Activated naive CD4-positive, alpha-beta T cell treated with anti-CD3 and anti-CD28 coated beads, Interleukin-2, amount 50 U/mL, for 72 hours (primary cell): ENCODE data around the gene TMEM171. TPM values are rescaled to one million over a fixed set of nuclear protein-coding genes. Genes with fewer than 3 reads are reported as not detected.
A peak's percentile ranks its signal among the peaks of the same experiment; 100 is the strongest.

Source experiments
- ATAC-seq, 2 donors: fragments of 150-1000 bp; cut with Tn5 transposase; 2 replicates each; pipeline ENCODE4 v1.10.0; 2021; ENCODE audit warnings: mild to moderate bottlenecking in 2 of 2, moderate library complexity in 2 of 2
- DNase-seq, 2 donors: peaks; one replicate each; pipeline ENCODE4 v3.0.0; 2021 to 2022; ENCODE audit warnings: low spot score in 2 of 2
- H3K27ac Mint-ChIP-seq, 2 donors: one replicate each; pipeline ENCODE4 v1.8.0; 2022; ENCODE audit warnings: mild to moderate bottlenecking in 2 of 2, mixed read lengths in 2 of 2
- H3K36me3 Mint-ChIP-seq, 2 donors: one replicate each; pipeline ENCODE4 v1.8.0; 2022; ENCODE audit warnings: mixed read lengths in 2 of 2
- H3K9me3 Mint-ChIP-seq, 2 donors: one replicate each; pipeline ENCODE4 v1.8.0; 2022; ENCODE audit warnings: mixed read lengths in 2 of 2
- total RNA-seq, 2 donors: library from RNA; stranded (reverse); gene quantifications; one replicate each; pipeline ENCODE4 v1.2.3, GENCODE V29; 2022

TMEM171 gene, protein sequence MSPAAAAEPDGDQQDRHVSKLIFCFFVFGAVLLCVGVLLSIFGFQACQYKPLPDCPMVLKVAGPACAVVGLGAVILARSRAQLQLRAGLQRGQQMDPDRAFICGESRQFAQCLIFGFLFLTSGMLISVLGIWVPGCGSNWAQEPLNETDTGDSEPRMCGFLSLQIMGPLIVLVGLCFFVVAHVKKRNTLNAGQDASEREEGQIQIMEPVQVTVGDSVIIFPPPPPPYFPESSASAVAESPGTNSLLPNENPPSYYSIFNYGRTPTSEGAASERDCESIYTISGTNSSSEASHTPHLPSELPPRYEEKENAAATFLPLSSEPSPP
- not detected for total RNA-seq

DNA sequence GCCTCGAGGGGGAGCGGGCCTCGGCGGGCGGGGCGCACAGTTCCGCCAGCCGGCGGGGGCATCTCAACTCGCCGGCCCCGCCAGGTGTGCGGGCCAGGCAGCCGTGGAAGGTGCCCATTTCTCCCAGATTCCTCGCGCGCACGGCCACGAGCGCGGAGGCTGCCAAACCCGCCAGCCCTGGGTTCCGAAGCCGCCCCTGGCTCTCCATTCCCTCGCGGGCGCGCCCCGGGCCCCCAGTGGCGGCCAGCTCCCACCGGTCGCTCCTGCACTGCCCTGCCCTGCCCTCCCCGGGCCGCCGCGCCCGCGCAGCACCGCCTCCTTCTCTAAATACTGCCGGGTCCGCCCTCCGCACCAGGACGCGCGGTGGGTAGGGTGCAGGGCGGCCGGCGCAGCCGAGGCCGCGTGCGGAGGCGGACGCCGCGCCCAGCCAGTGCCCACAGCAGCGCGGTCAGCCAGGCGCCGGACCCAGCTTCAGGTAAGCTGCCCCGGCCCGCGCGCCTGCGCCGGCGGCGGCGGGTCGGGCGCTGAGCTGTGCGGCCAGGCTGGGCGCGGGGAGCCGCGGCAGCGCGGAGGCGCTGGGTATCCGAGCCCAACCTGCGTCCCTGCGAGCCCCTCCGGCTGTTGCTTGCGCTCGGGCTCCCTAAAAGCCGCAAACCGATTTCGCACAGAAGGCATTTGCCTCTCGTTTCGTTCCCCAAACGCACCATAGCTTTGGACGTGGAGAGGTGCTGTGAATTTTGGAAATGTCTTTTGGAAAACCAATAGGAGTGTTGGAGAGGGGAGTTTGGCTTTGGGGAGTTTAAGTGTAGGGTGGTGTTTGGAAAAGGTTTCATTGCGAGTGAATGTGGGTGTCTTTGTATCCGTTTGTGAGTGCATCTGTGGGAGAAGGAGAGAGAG lies at the start of gene TMEM171:
TSS of gene TMEM171 (plus strand) at position 354 of the 897 bp plus-strand sequence. CDS start 2,799 bp downstream, outside the sequence.
- ATAC-seq = peak; percentile 17 to 32
- no peak for DNase-seq
- peaks cover 0 to 10% of the 10 kb centered on the region in 2 donors for H3K36me3 Mint-ChIP-seq

DNA sequence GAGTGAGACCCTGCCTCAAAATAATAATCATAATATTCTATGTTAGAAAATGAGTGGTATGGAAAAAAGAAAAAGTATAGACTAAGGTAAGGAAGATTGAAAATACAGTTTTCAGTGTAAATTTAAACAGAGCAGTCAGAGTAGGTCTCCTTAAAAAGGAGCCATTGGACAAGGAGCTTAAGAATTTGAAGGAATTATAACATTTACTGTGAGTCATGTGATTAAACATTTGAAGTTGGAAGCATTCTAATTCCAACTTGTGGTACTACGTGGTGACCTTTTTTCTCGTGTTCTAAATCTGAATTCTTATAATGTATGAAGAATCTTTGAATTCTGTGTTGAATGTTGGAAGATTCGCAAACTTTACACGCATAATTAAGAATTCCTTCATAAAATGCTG lies 39.3 kb upstream of the TMEM171 start:
- no peaks in the 10 kb centered on the region for H3K36me3 Mint-ChIP-seq
- no peaks in the 10 kb centered on the region for H3K9me3 Mint-ChIP-seq
- no peak for ATAC-seq
- no peak overlapping the region for H3K27ac Mint-ChIP-seq
- DNase-seq = no peak

More for the DNA sequence above, at the start of gene TMEM171:
- no peaks in the 10 kb centered on the region for H3K9me3 Mint-ChIP-seq
- no peak within 1 kb of the TSS for H3K27ac Mint-ChIP-seq

GRCh38 chr5:73088026-73088425 lies 32.3 kb upstream of the TMEM171 start:
- ATAC-seq (no peak), DNase-seq (no peak)
- Mint-ChIP-seq H3K36me3 (no peaks in the 10 kb centered on the region), H3K27ac (no peak overlapping the region), H3K9me3 (no peaks in the 10 kb centered on the region)

GRCh38 chr5:73093943-73094342 lies 26.4 kb upstream of the TMEM171 start:
- H3K27ac Mint-ChIP-seq = no peak overlapping the region
- DNase-seq = no peak
- no peaks in the 10 kb centered on the region for H3K36me3 Mint-ChIP-seq
- peak; percentile 78 to 93 for ATAC-seq
- H3K9me3 Mint-ChIP-seq = peaks cover 0 to 4% of the 10 kb centered on the region in 2 donors

DNA sequence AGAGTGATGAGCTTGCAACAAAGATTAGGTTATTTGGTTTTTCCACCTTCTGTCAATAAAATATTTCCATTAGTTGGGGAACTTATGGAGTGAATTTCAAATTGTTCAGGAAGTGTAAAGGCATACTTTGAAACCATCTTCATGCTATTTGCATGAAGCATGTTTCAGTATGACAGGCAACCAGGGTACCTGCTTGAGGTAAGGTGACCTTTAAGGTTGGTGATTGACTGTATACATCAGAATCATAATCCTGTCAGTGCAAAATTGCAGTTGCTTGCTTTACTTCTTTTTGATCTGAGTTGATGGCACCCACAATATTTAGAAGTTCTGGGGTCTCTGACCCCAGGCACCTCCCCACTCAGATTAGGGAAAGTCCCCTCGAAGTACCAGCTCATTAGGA lies 26.0 kb upstream of the TMEM171 start:
- no peaks in the 10 kb centered on the region for H3K36me3 Mint-ChIP-seq
- H3K9me3 Mint-ChIP-seq = peaks cover 0 to 4% of the 10 kb centered on the region in 2 donors
- no peak overlapping the region for H3K27ac Mint-ChIP-seq
- DNase-seq (no peak), ATAC-seq (peak; percentile 72 to 80)

GRCh38 chr5:73095564-73096238 lies 24.7 kb upstream of the TMEM171 start:
- peaks cover 0 to 4% of the 10 kb centered on the region in 2 donors for H3K9me3 Mint-ChIP-seq
- H3K27ac Mint-ChIP-seq = no peak overlapping the region
- H3K36me3 Mint-ChIP-seq = no peaks in the 10 kb centered on the region
- DNase-seq = no peak
- no peak for ATAC-seq

DNA sequence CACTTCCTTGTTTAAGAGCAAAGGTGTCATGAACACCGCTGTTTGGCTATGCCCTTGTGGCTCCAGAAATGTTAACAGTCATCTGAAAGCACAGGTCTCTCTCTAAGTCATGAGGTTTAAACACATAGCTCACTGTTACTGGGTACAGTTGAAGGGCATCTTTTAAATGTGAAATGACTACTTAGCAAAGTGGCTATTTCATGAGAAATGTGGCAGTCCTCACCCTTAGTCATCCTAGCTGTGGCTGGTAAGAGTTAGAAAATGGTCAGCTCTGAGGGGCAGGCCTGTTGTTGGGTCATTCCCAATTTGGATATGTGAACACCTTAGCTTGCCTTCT lies 24.2 kb upstream of the TMEM171 start:
- no peak overlapping the region for H3K27ac Mint-ChIP-seq
- H3K36me3 Mint-ChIP-seq = no peaks in the 10 kb centered on the region
- ATAC-seq (peak; percentile 22 to 72), DNase-seq (no peak)
- H3K9me3 Mint-ChIP-seq = peaks cover 0 to 4% of the 10 kb centered on the region in 2 donors

GRCh38 chr5:73097740-73098139 lies 22.6 kb upstream of the TMEM171 start:
- DNase-seq (no peak), ATAC-seq (no peak)
- Mint-ChIP-seq H3K9me3 (peaks cover 0 to 4% of the 10 kb centered on the region in 2 donors), H3K36me3 (no peaks in the 10 kb centered on the region), H3K27ac (no peak overlapping the region)

DNA sequence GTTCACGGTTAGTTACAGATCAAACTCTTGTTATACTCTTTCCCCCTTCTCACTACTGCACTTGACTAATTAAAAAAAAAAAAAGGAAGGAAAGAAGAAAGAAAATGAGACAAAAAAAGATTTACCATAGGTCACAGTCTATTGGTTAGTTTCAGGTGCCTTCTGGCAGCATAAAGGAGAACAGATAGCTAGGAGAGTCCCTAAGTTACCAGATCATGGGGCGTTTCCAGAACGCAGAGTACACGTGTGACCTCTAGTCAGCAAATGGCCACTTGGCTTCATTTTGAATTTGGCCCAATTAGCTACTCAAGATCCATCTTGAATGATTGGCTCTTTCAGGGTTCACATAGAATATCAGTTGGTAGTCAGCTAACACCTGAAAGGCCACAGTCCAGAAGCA lies 20.3 kb upstream of the TMEM171 start:
- Mint-ChIP-seq H3K36me3 (peaks cover 0 to 5% of the 10 kb centered on the region in 2 donors), H3K9me3 (peaks cover 0 to 4% of the 10 kb centered on the region in 2 donors)

DNA sequence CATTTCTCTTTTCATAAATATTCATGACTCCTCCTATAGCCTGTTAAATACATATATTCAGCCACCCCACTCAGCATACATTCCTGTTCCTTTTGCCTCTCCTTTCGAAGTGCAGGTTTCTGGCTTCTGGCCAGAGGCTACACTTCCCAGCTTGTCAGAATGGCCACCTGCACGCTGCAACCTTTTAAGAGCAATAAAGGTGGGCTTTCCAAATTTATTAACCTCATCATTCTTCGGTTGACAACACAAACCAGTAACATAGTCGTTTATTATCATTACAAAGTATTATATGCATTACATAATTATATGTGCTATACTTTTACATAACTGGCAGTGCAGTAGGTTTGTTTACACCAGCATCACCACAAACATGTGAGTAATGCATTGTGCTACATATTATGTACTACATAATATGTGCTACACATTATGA lies 16.5 kb upstream of the TMEM171 start:
- ATAC-seq = no peak
- Mint-ChIP-seq H3K36me3 (peaks cover 0 to 5% of the 10 kb centered on the region in 2 donors), H3K9me3 (peaks cover 3 to 4% of the 10 kb centered on the region in 2 donors), H3K27ac (no peak overlapping the region)
- no peak for DNase-seq

More for the DNA sequence above, 20.3 kb upstream of the TMEM171 start:
- no peak overlapping the region for H3K27ac Mint-ChIP-seq
- ATAC-seq (no peak), DNase-seq (no peak)

DNA sequence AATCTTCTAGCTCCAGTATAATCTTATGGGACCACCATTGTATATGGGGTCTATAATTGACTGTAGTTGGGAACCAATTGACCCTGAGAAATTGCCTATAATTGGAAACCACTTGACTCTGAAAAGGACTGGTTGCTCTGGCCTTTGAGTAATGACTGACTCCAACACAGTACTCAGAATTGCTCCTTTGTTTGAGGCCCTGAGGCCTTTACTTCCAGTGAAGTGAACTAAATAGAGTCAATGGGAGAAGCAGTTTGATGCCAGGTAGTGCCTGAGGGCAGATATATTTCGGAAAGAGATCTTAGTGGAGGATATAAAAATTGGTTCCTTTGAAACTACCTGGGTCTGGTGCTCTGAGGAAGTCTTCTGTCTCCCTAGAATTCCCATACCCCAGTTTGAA lies 16.0 kb upstream of the TMEM171 start:
- peaks cover 0 to 5% of the 10 kb centered on the region in 2 donors for H3K36me3 Mint-ChIP-seq
- peaks cover 3 to 4% of the 10 kb centered on the region in 2 donors for H3K9me3 Mint-ChIP-seq
- no peak for DNase-seq
- H3K27ac Mint-ChIP-seq = no peak overlapping the region
- ATAC-seq = no peak

DNA sequence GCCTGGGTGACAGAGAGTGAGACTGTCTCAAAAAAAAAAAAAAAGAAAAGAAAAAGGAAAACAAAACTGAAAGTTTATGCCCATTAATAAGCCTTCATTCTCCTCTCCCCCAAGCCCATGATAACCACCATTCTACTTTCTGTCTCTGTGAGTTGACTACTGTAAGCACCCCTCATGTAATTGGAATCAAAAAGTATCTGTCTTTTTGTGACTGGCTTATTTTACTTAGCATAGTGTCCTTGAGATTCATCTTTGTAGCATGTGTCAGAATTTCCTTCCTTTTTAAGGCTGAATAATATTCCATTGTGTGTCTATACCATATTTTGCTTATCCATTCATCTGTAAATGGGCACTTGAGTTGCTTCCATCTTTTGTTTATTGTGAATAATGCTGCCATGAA lies 14.0 kb upstream of the TMEM171 start:
- Mint-ChIP-seq H3K27ac (no peak overlapping the region), H3K9me3 (peaks cover 3 to 4% of the 10 kb centered on the region in 2 donors), H3K36me3 (peaks cover 0 to 10% of the 10 kb centered on the region in 2 donors)
- DNase-seq (no peak), ATAC-seq (peak in 1 of 2 donors; percentile 34)

DNA sequence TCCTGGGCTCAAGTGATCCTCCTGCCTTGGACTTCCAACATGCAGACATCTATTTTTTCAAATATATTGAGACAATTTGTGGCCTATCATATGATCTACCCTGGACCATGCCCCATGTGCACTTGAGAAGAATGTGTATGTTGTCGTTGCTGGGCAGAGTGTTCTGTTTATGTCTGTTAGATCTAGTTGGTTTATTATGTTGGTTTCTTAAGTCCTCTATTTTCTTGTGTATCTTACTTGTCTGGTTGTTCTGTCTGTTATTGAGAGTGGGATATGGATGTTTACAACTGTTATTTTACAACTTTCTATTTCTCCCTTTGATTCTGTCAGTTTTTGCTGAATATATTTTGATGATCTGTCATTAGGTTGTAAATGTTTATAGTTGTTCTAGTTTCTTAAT lies 10.2 kb upstream of the TMEM171 start:
- Mint-ChIP-seq H3K27ac (no peak overlapping the region), H3K36me3 (peaks cover 0 to 12% of the 10 kb centered on the region in 2 donors), H3K9me3 (peaks cover 4 to 8% of the 10 kb centered on the region in 2 donors)
- DNase-seq (no peak), ATAC-seq (no peak)

DNA sequence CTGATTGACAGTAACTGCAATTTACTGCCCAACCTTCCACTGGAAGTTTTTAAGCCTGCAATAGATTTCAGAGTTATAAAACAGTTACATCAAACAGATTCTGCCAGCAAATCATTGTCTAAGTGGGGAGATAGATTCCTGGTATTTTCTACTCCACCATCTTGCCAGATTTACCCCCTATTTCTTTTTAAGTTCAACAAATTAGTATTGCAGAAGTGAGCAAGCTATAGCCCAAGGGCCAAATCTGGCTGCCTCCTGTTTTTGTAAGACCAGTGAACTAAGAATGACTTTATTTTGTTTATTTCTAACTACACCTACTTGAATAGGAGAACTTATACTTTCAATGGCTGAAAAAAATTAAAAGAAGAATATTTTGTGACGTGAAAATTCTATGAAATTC lies 8.8 kb upstream of the TMEM171 start:
- Mint-ChIP-seq H3K36me3 (peaks cover 0 to 12% of the 10 kb centered on the region in 2 donors), H3K9me3 (peaks cover 4 to 8% of the 10 kb centered on the region in 2 donors), H3K27ac (no peak overlapping the region)
- DNase-seq (no peak), ATAC-seq (no peak)

GRCh38 chr5:73112359-73112758 lies 8.0 kb upstream of the TMEM171 start:
- Mint-ChIP-seq H3K36me3 (peaks cover 0 to 15% of the 10 kb centered on the region in 2 donors), H3K9me3 (peaks cover 4 to 8% of the 10 kb centered on the region in 2 donors), H3K27ac (no peak overlapping the region)
- ATAC-seq = no peak
- no peak for DNase-seq

- Mint-ChIP-seq H3K36me3 (peaks cover 0 to 22% of the 10 kb centered on the region in 2 donors), H3K9me3 (peaks cover 0 to 4% of the 10 kb centered on the region in 2 donors), H3K27ac (no peak overlapping the region)
- no peak for DNase-seq
- ATAC-seq = no peak
These were observed 6.2 kb upstream of the TMEM171 start for GRCh38 chr5:73114044-73114688.
